ENCODE data around the gene NIM1K.
"Not testable (repeated sequence)": the region's sequence is repeated elsewhere in the genome, so short reads cannot be mapped to it uniquely, and the experiment has no call there.

NIM1K gene

DNA sequence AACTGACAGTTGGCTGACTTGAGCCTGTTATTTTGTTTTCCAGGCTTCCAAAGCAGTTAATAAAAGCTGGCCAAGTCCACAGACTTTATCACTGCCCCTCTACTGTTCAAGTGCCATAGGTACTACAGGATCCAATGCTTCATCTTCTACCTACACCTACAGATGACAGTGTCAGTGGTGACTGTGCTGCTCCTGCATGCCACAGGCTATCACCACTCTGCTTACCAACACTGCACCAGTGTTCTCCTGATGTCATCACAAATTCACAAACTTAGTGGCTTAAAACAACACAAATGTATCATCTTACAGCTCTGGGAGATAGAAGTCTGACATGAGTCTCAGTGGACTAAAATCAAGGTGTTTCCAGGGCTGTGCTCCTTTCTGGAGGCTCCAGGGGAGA is 94.6 kb downstream of the NIM1K start:
- DNase-seq = no peak

DNA sequence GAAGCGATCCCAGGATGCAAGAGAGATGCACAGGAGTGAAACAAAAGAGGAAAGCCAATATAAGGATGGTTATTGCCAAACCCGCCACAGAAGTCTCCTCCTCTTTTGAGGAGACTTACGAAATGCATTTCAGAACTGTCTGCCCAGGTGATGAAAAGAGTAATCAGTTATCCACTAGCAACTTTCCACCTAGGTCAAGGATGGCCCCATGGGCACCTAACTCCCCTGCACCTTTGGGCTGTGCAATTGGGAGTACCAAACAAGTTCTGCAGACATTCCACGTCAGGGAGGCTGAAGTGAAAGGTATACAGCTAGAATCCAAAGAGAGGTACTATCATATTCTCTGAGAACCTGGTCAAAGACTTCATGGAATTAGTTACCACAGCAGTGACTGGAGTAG is 95.5 kb downstream of the NIM1K start:
- no peak for DNase-seq

GRCh38 chr5:43288269-43288831 is 96.3 kb downstream of the NIM1K start:
- no peak for DNase-seq

DNA sequence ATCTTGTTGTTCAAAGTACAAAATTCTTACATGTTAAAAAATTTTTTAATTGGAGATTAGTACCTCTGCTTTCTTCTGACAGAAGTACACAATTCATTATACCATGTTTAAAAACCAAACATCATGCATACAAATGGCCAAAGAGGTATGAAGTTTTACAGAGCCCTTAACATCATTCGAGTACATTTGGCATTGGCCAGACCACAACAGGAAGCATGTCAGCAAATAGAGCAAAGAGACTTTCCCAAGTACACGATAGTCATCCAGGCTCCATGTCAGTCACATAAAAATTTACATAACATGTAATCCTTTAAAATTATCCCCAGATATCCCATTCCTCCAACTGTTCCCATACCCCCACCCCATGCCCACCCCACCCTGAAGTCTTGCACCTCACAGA is 98.7 kb downstream of the NIM1K start:
- DNase-seq = no peak

GRCh38 chr5:43294226-43294625 is 102.2 kb downstream of the NIM1K start:
- DNase-seq = no peak

- DNase-seq = no peak
These were observed 103.2 kb downstream of the NIM1K start for GRCh38 chr5:43295202-43295601.

GRCh38 chr5:43296835-43297234 is 104.8 kb downstream of the NIM1K start:
- DNase-seq = no peak

GRCh38 chr5:43298443-43298842 is 106.4 kb downstream of the NIM1K start:
- no peak for DNase-seq

DNA sequence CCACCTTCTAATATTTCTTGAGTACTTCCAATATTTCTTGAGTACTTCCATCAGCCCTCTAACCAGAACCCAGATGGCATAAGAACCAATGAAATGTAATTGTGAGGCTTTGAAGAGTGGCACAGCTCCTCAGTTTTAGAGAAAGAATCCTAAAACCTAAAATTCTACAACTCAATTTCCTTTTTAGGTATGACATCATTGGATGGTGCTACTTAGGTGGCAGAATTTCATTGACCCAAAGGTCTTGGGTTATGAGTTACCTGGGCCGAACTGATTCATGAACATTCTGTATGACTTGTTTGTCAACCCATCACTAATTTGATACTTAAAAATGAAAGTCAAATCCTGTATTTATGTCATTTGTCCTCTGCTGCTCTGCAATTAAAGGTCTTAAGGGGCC is 108.1 kb downstream of the NIM1K start:
- no peak for DNase-seq

DNA sequence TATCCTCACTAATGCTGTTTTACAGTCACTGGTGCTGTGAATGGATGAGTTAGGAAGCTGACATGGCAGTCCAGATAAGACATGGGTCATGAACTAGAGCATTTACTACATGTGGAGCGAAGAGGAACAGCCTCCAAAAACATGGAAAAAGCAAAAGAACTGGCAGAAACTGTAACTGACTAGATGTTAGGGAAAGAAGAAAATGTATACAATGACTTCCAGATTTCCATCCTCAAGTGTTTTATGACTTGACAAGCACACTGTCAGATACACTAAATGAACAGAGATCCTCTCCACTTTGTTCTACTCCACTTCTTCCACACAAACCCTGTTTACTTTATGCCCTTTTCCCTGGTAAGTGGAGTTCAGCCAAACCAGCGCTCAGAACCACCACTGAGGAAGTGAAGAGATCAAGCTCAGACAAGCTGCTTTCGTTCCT is 109.6 kb downstream of the NIM1K start:
- no peak for DNase-seq

DNA sequence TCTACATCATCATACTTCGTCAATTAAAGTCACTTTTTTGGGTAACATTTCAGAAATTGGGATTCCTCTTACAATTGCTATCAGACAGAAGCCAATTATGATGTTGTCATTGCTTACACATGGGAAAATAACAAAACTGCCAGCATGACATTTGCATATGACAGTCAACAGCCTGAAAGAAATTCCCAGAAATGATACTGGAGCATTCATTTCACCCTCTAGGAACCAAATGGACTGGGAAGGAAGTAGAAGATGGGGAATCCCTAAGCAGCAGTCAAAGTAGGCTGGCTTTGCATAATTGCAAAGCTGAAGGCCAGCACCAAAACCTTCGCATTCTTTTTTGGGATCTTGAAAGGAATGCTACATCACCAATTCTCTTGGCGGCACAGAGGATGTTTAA is 110.5 kb downstream of the NIM1K start:
- DNase-seq = no peak

- DNase-seq = no peak
These were observed 111.2 kb downstream of the NIM1K start for GRCh38 chr5:43303242-43303641.

- DNase-seq = no peak
These were observed 112.5 kb downstream of the NIM1K start for GRCh38 chr5:43304525-43304924.

DNA sequence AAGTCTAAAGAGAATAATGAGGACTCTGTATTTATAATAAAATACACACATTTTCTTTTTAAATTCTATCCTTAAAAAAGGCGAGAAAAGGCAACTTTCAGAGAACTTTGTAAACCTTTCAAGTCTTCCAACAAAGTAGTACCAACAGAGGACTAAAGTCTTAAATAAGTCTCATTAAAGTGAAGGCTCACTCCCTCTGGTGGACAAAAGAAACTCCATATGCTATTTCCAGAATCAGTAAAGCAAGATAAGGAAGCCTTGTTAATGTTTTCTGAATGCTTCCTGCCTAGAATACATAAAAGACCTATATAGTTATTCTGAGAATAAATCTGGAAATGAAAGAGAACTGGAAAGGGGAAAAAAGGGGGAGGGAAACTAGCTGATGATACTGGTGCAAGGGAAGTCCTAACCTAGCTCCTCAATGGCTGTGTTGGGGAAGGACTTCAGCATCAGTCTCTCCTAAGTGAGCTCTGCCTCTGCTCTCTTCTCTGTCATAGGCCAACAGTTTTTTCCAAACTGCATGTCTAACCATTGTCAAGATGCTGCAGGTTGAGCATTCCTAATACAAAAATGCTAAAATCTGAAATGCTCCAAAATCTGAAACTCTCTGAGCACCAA is 114.0 kb downstream of the NIM1K start:
- DNase-seq = no peak

- DNase-seq = not testable (repeated sequence)
These were observed 114.9 kb downstream of the NIM1K start for GRCh38 chr5:43306954-43307353.

DNA sequence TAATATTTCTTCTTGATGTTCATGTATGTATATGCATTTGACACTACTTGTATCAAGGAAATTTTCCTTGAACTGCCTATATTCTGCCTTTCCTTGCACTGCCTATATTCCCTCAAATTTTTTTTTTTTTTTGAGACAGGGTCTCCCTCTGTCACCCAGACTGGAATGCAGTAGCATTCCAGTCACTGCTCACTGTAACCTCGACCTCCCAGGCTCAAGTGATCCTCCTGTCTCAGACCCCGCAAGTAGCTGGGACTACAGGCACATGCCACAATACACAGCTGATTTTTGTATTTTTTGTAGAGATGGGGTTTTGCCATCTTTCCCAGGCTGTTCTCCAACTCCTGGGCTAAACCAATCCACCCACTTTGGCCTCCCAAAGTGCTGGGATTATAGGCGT is 117.1 kb downstream of the NIM1K start:
- no peak for DNase-seq

DNA sequence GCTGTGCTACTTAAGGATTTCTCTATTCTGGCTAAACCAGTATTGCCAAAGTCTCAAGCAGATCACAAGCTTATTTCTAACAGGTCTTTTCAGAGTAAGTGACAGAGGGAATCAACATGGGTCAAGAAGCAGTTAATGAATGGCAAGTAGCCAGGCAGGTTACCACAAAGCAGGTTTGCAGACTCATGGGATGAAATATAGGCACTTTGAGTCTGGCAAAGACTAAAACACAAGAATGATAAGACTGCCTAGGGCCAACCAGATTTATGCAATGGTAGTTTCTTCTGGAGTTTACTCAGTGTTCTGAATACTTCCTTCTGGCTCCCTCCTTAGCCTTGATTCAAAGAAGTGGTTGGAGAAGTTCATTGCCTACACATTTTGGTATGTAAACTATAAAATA is 117.6 kb downstream of the NIM1K start:
- no peak for DNase-seq

GRCh38 chr5:43312076-43312661 is 120.1 kb downstream of the NIM1K start:
- no peak for DNase-seq

GRCh38 chr5:43312699-43313034 is 120.6 kb downstream of the NIM1K start:
- no peak for DNase-seq

DNA sequence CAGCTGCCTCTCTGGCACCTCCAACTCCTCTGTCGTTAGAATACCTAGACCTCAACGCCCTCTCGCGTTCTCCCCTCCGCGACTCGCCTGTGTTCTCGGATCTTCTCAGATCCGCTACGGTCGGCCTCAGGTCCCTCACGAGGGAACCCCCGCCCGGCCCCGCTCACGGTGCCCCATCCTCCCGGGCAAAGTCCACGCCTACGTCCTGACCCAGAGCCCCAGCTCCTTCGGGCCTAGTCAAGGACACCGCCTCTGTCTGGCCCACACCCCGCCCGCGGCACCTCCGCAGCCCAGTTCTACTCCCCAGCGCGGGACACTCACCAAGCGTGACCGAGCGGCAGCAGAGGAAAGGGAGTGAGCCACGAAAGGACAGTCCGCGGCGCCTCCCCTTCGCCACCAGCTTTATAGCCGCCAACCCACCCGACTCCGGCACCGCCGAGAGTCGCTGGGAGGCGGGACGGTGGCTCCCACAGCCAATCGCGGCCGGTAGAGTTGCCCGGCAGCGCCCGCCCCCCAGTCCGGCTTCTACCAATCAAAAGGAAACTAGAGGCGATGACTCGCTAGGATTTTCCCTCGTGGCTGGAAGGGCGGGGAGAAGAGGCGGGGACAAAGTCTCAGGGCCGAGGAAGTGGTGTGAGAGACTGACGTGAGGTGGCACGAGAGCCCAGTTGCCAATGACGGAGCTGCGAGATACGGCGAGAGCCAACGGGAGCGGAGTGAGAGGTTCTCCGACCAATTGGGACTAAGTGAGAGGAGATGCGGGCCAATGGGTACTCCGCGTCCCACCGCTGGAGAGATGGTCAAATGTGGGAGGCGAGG is 121.2 kb downstream of the NIM1K start, which contains the start of gene HMGCS1:
Gene HMGCS1 (minus strand): TSS at position 378 of the 819 bp plus-strand sequence. CDS start 14,447 bp downstream, outside the sequence.
- peak; percentile 100 for DNase-seq

DNA sequence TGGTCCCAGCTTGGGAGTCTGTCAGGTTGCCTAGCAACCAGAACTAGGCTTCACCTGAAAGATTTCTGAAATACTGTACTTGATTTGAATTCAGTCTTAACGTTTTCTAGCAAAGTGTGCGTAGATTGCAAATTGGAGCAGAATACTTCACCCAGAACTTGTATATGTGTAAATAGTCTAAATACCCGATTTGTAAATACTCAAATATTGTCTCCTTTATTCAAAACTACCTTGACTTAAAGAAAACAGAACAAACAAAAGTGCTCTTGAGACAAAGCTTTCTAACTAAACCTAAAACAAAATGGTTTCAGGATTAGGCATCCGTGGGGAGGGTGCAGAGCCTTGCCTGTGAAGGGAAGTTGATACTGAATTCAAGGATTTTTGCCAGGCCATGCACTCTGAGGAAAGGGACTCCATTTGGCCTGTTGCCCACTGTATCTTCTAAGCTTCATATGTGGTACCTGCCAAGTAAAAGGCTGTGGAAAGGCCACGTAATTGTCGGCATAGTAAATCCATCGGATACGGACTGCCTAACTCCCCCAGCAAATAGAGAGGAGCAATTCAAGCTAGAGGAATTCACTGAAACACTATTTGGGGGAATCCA is 121.9 kb downstream of the NIM1K start:
- no peak for DNase-seq

GRCh38 chr5:43314724-43315123 is 122.7 kb downstream of the NIM1K start:
- no peak for DNase-seq

GRCh38 chr5:43315263-43315662 is 123.2 kb downstream of the NIM1K start:
- DNase-seq = no peak
